Keratinocyte (primary cell): ENCODE results near the gene INTS1. TPM values are rescaled to one million over a fixed set of nuclear protein-coding genes. Genes with fewer than 3 reads are reported as not detected.

ENCODE experiments used
- DNase-seq: peaks from one replicate; pipeline ENCODE4 v3.0.0-alpha.2; 2011; ENCODE audit warnings: low read depth, missing footprints, low spot score
- FAIRE-seq: peaks from 2 replicates; lab custom pipeline; 2011; peaks lifted over from hg19 to GRCh38; lab: Jason Lieb, UNC
- H2AFZ ChIP-seq: 2 replicates; pipeline ENCODE4 v1.6.0; 2012; ENCODE audit warnings: low read length, control low read depth, inconsistent platforms; ENCODE audit not compliant: control insufficient read depth
- H3K27ac ChIP-seq: 2 replicates; pipeline ENCODE4 v1.5.1; 2011; ENCODE audit warnings: low read length; ENCODE audit not compliant: control insufficient read depth, insufficient read depth
- H3K27me3 ChIP-seq: 3 replicates; pipeline ENCODE4 v1.6.0; 2011; ENCODE audit warnings: low read length; ENCODE audit not compliant: control insufficient read depth, insufficient read depth; ENCODE audit errors: extremely low read depth
- H3K36me3 ChIP-seq, 2 experiments: 2 replicates in 1 of 2; 3 replicates in 1 of 2; pipeline ENCODE4 v1.5.1; 2011; ENCODE audit warnings: low read length in 2 of 2, mild to moderate bottlenecking in 1 of 2; ENCODE audit not compliant: control insufficient read depth in 2 of 2, insufficient read depth in 2 of 2; ENCODE audit errors: extremely low read depth in 1 of 2
- H3K4me1 ChIP-seq: 3 replicates; pipeline ENCODE4 v1.5.1; 2011; ENCODE audit warnings: low read length; ENCODE audit not compliant: control insufficient read depth, insufficient read depth; ENCODE audit errors: extremely low read depth
- H3K4me2 ChIP-seq: 3 replicates; pipeline ENCODE4 v1.6.0; 2011; ENCODE audit warnings: low read depth, low read length; ENCODE audit not compliant: control insufficient read depth, insufficient read depth; ENCODE audit errors: extremely low read depth
- H3K4me3 ChIP-seq, 3 experiments: fragments of 200-600 bp in 1 of 3; sonication (generic) in 1 of 3; 2 replicates in 2 of 3; 3 replicates in 1 of 3; pipeline ENCODE4 v1.5.1; 2011 to 2016; ENCODE audit warnings: low read length in 3 of 3, mild to moderate bottlenecking in 3 of 3, control low read depth in 2 of 3, inconsistent platforms in 1 of 3, low read depth in 1 of 3, mixed read lengths in 1 of 3, mixed run types in 1 of 3, moderate library complexity in 1 of 3; ENCODE audit not compliant: control insufficient read depth in 2 of 3, insufficient read depth in 2 of 3; ENCODE audit errors: extremely low read depth in 1 of 3
- H3K79me2 ChIP-seq: 2 replicates; pipeline ENCODE4 v1.6.0; 2012; ENCODE audit warnings: low read length; ENCODE audit not compliant: control insufficient read depth, insufficient read depth
- H3K9ac ChIP-seq: 3 replicates; pipeline ENCODE4 v1.6.0; 2011; ENCODE audit warnings: low read length; ENCODE audit not compliant: control insufficient read depth, insufficient read depth; ENCODE audit errors: extremely low read depth
- H3K9me1 ChIP-seq: 3 replicates; pipeline ENCODE4 v1.6.0; 2011; ENCODE audit warnings: low read length; ENCODE audit not compliant: control insufficient read depth, insufficient read depth; ENCODE audit errors: extremely low read depth
- H3K9me3 ChIP-seq: 2 replicates; pipeline ENCODE4 v1.5.1; 2012; ENCODE audit warnings: low read depth, low read length; ENCODE audit not compliant: control insufficient read depth
- H4K20me1 ChIP-seq: 3 replicates; pipeline ENCODE4 v1.6.0; 2011; ENCODE audit warnings: low read length; ENCODE audit not compliant: control insufficient read depth, insufficient read depth; ENCODE audit errors: extremely low read depth
- CTCF ChIP-seq, 3 experiments: IDR thresholded peaks in 1 of 3; conservative IDR thresholded peaks in 1 of 3; optimal IDR thresholded peaks in 1 of 3; 2 replicates in 2 of 3; 3 replicates in 1 of 3; pipeline versions ENCODE3 to v1.5.1; 2011; ENCODE audit warnings: low read length in 3 of 3, mild to moderate bottlenecking in 3 of 3, moderate library complexity in 2 of 3, control low read depth in 1 of 3, inconsistent platforms in 1 of 3; ENCODE audit not compliant: insufficient read depth in 2 of 3; ENCODE audit errors: extremely low read depth in 1 of 3
- EZH2 ChIP-seq: IDR thresholded peaks from one replicate; pipeline ENCODE4 v1.6.1; 2012; ENCODE audit warnings: inconsistent platforms, mild to moderate bottlenecking, low read length, moderate library complexity
- dilution Hi-C: fragments of 300-500 bp; cut with MboI; formaldehyde crosslinking; loops from one replicate; pipeline ENCODE4 v1.7.0; 2020; ENCODE audit warnings: low sequenced_read_pairs; ENCODE audit not compliant: extremely low pct_ligation_motif_present
- polyA plus RNA-seq, 5 experiments: library from polyadenylated mRNA; depleted of rRNA in 3 of 5; stranded (reverse) in 3 of 5; stranded (forward) in 1 of 5; unstranded in 1 of 5; fragments of >200 nt; gene quantifications; 1 replicate in 1 of 5; 2 replicates in 3 of 5; 3 replicates in 1 of 5; pipeline versions ENCODE4 v1.2.1 to v1.2.3, GENCODE V29; 2011 to 2012; ENCODE audit warnings: missing spikeins in 2 of 5, low read depth in 1 of 5, low replicate concordance in 1 of 5

Gene INTS1
- polyA plus RNA-seq, 1 donor (not counting 4 experiments of a cell fraction or from before 2014, with no cell fraction given): 10.6 TPM

- dilution Hi-C loops: no loop called here
- H3K4me1 ChIP-seq: peaks cover 43% of the 10 kb centered on the region
- FAIRE-seq: no peak
Observed at GRCh38 chr7:1454542-1454941, 49.6 kb downstream of the INTS1 start.

GRCh38 chr7:1452205-1452604 is 52.0 kb downstream of the INTS1 start:
- TF ChIP-seq CTCF (optimal IDR thresholded peaks at IDR 0.05 in 1 of 3, IDR thresholded peaks at IDR 0.05 in 1 of 3, conservative IDR thresholded peaks at IDR 0.05 in 1 of 3; ENCODE audit: extremely low read depth in 1 of 3, insufficient read depth in 2 of 3, low read length in 3 of 3) (no peak), EZH2 (no peak)
- DNase-seq: no peak
- Histone ChIP-seq H3K27ac (no peak overlapping the region), H3K27me3 (no peaks in the 10 kb centered on the region), H3K9me3 (no peaks in the 10 kb centered on the region), H4K20me1 (peaks cover under 1% of the 10 kb centered on the region), H3K79me2 (peaks cover 48% of the 10 kb centered on the region), H2AFZ (no peak overlapping the region), H3K36me3 (peaks cover 0 to 3% of the 10 kb centered on the region in 2 experiments), H3K4me3 (peak overlapping the region in 2 of 3 experiments; percentile 10 to 37), H3K9ac (peak overlapping the region; percentile 15), H3K4me2 (peak overlapping the region; percentile 62), H3K4me1 (peaks cover 30% of the 10 kb centered on the region), H3K9me1 (no peaks in the 10 kb centered on the region)
- no peak for FAIRE-seq
- dilution Hi-C loops: no loop called here

More at GRCh38 chr7:1454542-1454941, 49.6 kb downstream of the INTS1 start:
- TF ChIP-seq CTCF (optimal IDR thresholded peaks at IDR 0.05 in 1 of 3, IDR thresholded peaks at IDR 0.05 in 1 of 3, conservative IDR thresholded peaks at IDR 0.05 in 1 of 3; ENCODE audit: extremely low read depth in 1 of 3, insufficient read depth in 2 of 3, low read length in 3 of 3) (no peak), EZH2 (no peak)
- Histone ChIP-seq H2AFZ (no peak overlapping the region), H3K27me3 (no peaks in the 10 kb centered on the region), H3K9me3 (no peaks in the 10 kb centered on the region), H3K36me3 (peaks cover 0 to 3% of the 10 kb centered on the region in 2 experiments), H3K4me2 (peak overlapping the region; percentile 87), H3K9ac (no peak overlapping the region), H3K9me1 (no peaks in the 10 kb centered on the region), H3K27ac (no peak overlapping the region), H4K20me1 (peaks cover 3% of the 10 kb centered on the region), H3K4me3 (peak overlapping the region in 1 of 3 experiments; percentile 55), H3K79me2 (peaks cover 67% of the 10 kb centered on the region)
- no peak for DNase-seq
